Kidney (tissue), 14 donors: ENCODE results near the gene SLC25A25. TPM values are rescaled to one million over a fixed set of nuclear protein-coding genes. Genes with fewer than 3 reads are reported as not detected.
A peak's percentile ranks its signal among the peaks of the same experiment; 100 is the strongest.

Source experiments
- DNase-seq, 5 donors: peaks; one replicate each; pipeline ENCODE4 v3.0.0-alpha.2; 2013 to 2020
- FAIRE-seq: peaks from 2 replicates; lab custom pipeline; 2012; peaks lifted over from hg19 to GRCh38; lab: Jason Lieb, UNC
- H3K27ac ChIP-seq, 2 donors: one replicate each; pipeline ENCODE4 v1.7.0; 2013; ENCODE audit warnings: low read depth in 2 of 2, low read length in 2 of 2, inconsistent platforms in 1 of 2
- H3K27me3 ChIP-seq: one replicate; pipeline ENCODE4 v1.7.1; 2013; ENCODE audit warnings: low read length, inconsistent platforms; ENCODE audit not compliant: control insufficient read depth, insufficient read depth
- H3K36me3 ChIP-seq, 3 donors: one replicate each; pipeline versions ENCODE4 v1.7.0 to v1.7.1; 2013; ENCODE audit warnings: low read length in 3 of 3, control low read depth in 1 of 3, inconsistent platforms in 1 of 3; ENCODE audit not compliant: insufficient read depth in 3 of 3, control insufficient read depth in 2 of 3
- H3K4me1 ChIP-seq, 3 donors: one replicate each; pipeline versions ENCODE4 v1.7.0 to v1.7.1; 2013; ENCODE audit warnings: low read length in 3 of 3, inconsistent platforms in 1 of 3, low read depth in 1 of 3; ENCODE audit not compliant: control insufficient read depth in 2 of 3, insufficient read depth in 2 of 3
- H3K4me3 ChIP-seq, 3 donors: one replicate each; pipeline versions ENCODE4 v1.7.0 to v1.8.1; 2013; ENCODE audit warnings: low read length in 3 of 3, control low read depth in 1 of 3, inconsistent platforms in 1 of 3
- H3K9ac ChIP-seq, 3 donors: one replicate each; pipeline versions ENCODE4 v1.7.0 to v1.7.1; 2013; ENCODE audit warnings: low read length in 3 of 3, control low read depth in 1 of 3, inconsistent platforms in 1 of 3
- H3K9me3 ChIP-seq, 3 donors: one replicate each; pipeline versions ENCODE4 v1.7.0 to v1.7.1; 2013; ENCODE audit warnings: low read length in 3 of 3, control low read depth in 1 of 3, inconsistent platforms in 1 of 3; ENCODE audit not compliant: control insufficient read depth in 2 of 3, insufficient read depth in 1 of 3
- intact Hi-C: fragments of 100-400 bp; cut with DNase I; formaldehyde crosslinking; loops from one replicate; pipeline ENCODE4 v1.11.1; 2022
- polyA plus RNA-seq: library from polyadenylated mRNA; stranded (reverse); fragments of 350-450 nt; fragmentation: Illumina TruSeq; extraction: RNeasy Lipid Tissue Mini Kit (QIAGEN cat#74804); gene quantifications from one replicate; pipeline ENCODE4 v1.2.3, GENCODE V29; 2014; ENCODE audit warnings: low read depth, low replicate concordance; ENCODE audit not compliant: insufficient read depth
- total RNA-seq: library from RNA; stranded (reverse); fragmentation: NEBNext Ultra II Directional; extraction: Animal tissue kit (Norgen Biotek cat#: 25700); gene quantifications from one replicate; pipeline ENCODE4 v1.2.1, GENCODE V29; 2021
- TF ChIP-seq, protein P1 (sequence below): IDR thresholded peaks from 3 replicates; pipeline ENCODE4 v1.5.1; 2012; ENCODE audit warnings: mild to moderate bottlenecking, moderate library complexity, borderline replicate concordance; ENCODE audit not compliant: insufficient read depth; ENCODE audit errors: extremely low read depth
- donor health status: control.
- donor health status: control.
- donor health status: control.
- donor health status: control.
- donor health status: control.
- donor health status: DM: yes; HTN: yes; CAD: no.
- donor health status: Normal renal cell carcinoma (clear cell type).

The SLC25A25 gene
- total and polyA plus RNA-seq, 2 donors from 2014 or later: 20.4 to 24.9 TPM

DNA sequence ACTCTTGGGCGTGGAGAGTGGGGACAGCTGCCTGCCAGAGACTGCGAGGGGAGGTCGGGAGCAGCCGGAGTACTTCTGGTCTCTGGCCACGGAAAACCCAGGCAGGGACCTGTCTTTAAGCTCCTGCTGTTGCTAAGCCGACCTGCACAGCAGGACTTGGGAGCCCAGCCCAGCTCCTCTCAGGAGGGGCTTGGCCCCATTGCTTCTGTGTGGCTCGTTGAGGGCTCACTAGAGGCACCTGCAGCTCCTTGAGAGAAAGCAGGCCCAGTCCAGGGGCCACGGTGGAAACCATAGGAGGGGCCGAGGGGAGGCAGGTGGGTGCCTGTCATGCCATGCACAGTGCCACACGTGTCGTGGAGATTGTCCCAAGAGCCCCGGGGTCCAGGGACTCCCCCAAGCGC lies 77.9 kb downstream of the SLC25A25 start:
- intact Hi-C loops: no loop called here
- Histone ChIP-seq H3K9ac (no peak overlapping the region), H3K27ac (no peak overlapping the region), H3K36me3 (no peaks in the 10 kb centered on the region), H3K4me1 (peaks cover 0 to 7% (median 6%) of the 10 kb centered on the region in 3 donors), H3K9me3 (no peaks in the 10 kb centered on the region), H3K27me3 (no peaks in the 10 kb centered on the region), H3K4me3 (no peak overlapping the region)
- TF ChIP-seq, protein P1, sequence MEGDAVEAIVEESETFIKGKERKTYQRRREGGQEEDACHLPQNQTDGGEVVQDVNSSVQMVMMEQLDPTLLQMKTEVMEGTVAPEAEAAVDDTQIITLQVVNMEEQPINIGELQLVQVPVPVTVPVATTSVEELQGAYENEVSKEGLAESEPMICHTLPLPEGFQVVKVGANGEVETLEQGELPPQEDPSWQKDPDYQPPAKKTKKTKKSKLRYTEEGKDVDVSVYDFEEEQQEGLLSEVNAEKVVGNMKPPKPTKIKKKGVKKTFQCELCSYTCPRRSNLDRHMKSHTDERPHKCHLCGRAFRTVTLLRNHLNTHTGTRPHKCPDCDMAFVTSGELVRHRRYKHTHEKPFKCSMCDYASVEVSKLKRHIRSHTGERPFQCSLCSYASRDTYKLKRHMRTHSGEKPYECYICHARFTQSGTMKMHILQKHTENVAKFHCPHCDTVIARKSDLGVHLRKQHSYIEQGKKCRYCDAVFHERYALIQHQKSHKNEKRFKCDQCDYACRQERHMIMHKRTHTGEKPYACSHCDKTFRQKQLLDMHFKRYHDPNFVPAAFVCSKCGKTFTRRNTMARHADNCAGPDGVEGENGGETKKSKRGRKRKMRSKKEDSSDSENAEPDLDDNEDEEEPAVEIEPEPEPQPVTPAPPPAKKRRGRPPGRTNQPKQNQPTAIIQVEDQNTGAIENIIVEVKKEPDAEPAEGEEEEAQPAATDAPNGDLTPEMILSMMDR: no peak
- DNase-seq (peak in 1 of 5 donors; percentile 65), FAIRE-seq (no peak)

DNA sequence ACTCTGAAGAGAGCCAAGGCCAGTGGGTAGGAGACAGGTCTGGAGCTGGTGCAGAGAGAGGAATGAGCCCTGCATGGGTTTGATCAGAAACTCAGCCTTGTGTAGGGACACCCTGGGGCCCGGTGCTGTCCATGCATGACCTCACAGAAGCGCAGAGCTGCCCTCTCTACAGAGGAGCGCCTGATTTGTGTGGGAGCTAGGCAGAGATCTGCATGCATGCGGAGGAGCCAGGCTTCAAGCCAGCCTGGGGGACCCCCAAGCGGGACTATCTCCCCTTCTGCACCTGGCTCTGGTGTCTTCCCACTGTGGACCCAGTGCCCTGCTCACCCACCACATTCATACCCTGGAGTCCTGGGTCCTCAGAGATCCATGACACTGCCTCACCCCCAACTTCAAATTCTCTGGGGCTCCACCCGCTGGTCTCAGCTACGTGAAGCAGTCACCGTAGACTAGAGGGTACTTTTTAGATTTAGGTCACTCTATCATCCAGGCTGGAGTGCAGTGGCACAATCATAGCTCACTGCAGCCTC lies 78.6 kb downstream of the SLC25A25 start:
- no peak for FAIRE-seq

DNA sequence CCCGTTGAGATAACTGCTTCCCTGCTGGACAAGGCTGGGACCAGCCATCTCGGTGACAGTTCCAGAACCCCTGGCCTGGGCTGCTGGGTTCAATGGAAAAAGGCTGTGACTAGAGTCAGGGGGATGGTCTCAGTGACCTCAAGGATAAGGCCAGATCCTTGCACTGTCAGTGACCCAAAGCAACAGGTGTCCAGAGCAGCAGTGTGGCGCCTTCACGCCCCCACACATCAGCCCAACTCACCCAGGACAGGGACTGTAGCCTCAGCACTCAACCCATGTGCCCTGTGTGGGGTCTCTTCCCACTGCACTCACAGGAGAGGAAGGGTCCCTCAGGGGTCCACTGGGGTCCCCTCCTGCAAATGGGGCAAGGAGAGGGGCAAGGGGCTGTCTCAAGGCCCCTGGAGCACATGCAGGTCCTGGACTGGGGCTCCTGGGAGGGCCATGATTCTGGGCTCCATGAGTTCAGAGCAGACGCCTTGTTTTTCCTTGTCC lies 80.5 kb downstream of the SLC25A25 start:
- Histone ChIP-seq H3K4me3 (no peak overlapping the region), H3K9me3 (no peaks in the 10 kb centered on the region), H3K27me3 (no peaks in the 10 kb centered on the region), H3K27ac (no peak overlapping the region), H3K9ac (no peak overlapping the region), H3K36me3 (no peaks in the 10 kb centered on the region), H3K4me1 (peaks cover 0 to 7% (median 6%) of the 10 kb centered on the region in 3 donors)
- TF ChIP-seq, protein P1: no peak
- FAIRE-seq: no peak
- peak in 1 of 5 donors; percentile 34 for DNase-seq
- intact Hi-C loops: no loop called here

More for the DNA sequence above, 78.6 kb downstream of the SLC25A25 start:
- TF ChIP-seq, protein P1: no peak
- Histone ChIP-seq H3K27ac (no peak overlapping the region), H3K9me3 (no peaks in the 10 kb centered on the region), H3K36me3 (no peaks in the 10 kb centered on the region), H3K4me3 (no peak overlapping the region), H3K4me1 (peaks cover 0 to 7% (median 6%) of the 10 kb centered on the region in 3 donors), H3K27me3 (no peaks in the 10 kb centered on the region), H3K9ac (no peak overlapping the region)
- peak in 1 of 5 donors; percentile 56 for DNase-seq
- intact Hi-C loops: no loop called here
